BJ (cell line): ENCODE measurements around the gene CMPK1. TPM values are rescaled to one million over a fixed set of nuclear protein-coding genes. Genes with fewer than 3 reads are reported as not detected.
A peak's percentile ranks its signal among the peaks of the same experiment; 100 is the strongest.
"Not testable (repeated sequence)": the region's sequence is repeated elsewhere in the genome, so short reads cannot be mapped to it uniquely, and the experiment has no call there.

Source experiments
- CTCF ChIA-PET: fragments of 350-600 bp; formaldehyde crosslinking; extraction: SDS; loops from one replicate; lab custom pipeline; 2021; ENCODE audit warnings: antibody characterized with exemption, inconsistent platforms; lab: Yijun Ruan, JAX
- POLR2A ChIA-PET: fragments of 300-600 bp; sonication (Branson Sonifier 250); formaldehyde crosslinking; extraction: SDS; loops from one replicate; lab custom pipeline; 2021; ENCODE audit warnings: antibody characterized with exemption; lab: Charles Lee
- DNase-seq: peaks from one replicate; pipeline ENCODE4 v3.0.0-alpha.2; 2011; ENCODE audit warnings: low read depth
- H3K27me3 ChIP-seq: 2 replicates; pipeline ENCODE4 v1.6.0; 2011; ENCODE audit warnings: low read length; ENCODE audit not compliant: control insufficient read depth, insufficient read depth
- H3K36me3 ChIP-seq: 2 replicates; pipeline ENCODE4 v1.5.1; 2011; ENCODE audit warnings: low read length; ENCODE audit not compliant: control insufficient read depth, insufficient read depth
- H3K4me3 ChIP-seq: 2 replicates; pipeline ENCODE4 v1.5.1; 2011; ENCODE audit warnings: low read depth, mild to moderate bottlenecking, control low read depth, low read length
- CTCF ChIP-seq: IDR thresholded peaks from 2 replicates; pipeline ENCODE4 v1.5.1; 2011; ENCODE audit warnings: low read depth, mild to moderate bottlenecking, control low read depth, inconsistent platforms, low read length, moderate library complexity; ENCODE audit not compliant: insufficient read depth
- polyA minus RNA-seq: library from RNA; depleted of rRNA, polyadenylated mRNA; stranded (reverse); fragments of >200 nt; gene quantifications from 2 replicates; pipeline ENCODE4 v1.2.3, GENCODE V29; 2011; rRNA and poly(A)+ RNA removed
- polyA plus RNA-seq: library from polyadenylated mRNA; depleted of rRNA; stranded (reverse); fragments of >200 nt; gene quantifications from 2 replicates; pipeline ENCODE4 v1.2.3, GENCODE V29; 2011; rRNA removed

Gene CMPK1
- polyA plus RNA-seq (22.5 and 58.1 TPM in 2 replicates), polyA minus RNA-seq (13.0 and 13.5 TPM in 2 replicates)

- TF ChIP-seq CTCF = 0 out of 2 replicates have a peak, but pooled peaks have one; percentile 32
- ChIA-PET CTCF (interaction anchor here (0.6 to 0.8 kb wide), 4 partner anchors 15 to 856 kb away, joined by 3 to 6 read pairs (median 4); no protein-coding TSS in a partner anchor), POLR2A (no interaction called here)
- no peaks in the 10 kb centered on the region for H3K36me3 ChIP-seq
- H3K27me3 ChIP-seq = no peaks in the 10 kb centered on the region
- H3K4me3 ChIP-seq = peak within 1 kb of the TSS; percentile 95
- peak; percentile 47 for DNase-seq
These were observed at the start of gene CMPK1 for GRCh38 chr1:47333578-47333921. Gene CMPK1, plus strand, starts transcription at chr1:47333790. Its CDS starts 156 bp downstream, at chr1:47333946.

- CTCF ChIA-PET = interaction anchor here (2.7 kb wide), 1 partner anchor 25 kb away, joined by 8 read pairs; no protein-coding TSS in a partner anchor
- POLR2A ChIA-PET, DNase-seq, H3K4me3 ChIP-seq, H3K36me3 ChIP-seq, H3K27me3 ChIP-seq: not testable (repeated sequence)
These were observed 45.5 kb upstream of the CMPK1 start for GRCh38 chr1:47288116-47288515.

- DNase-seq, H3K27me3 ChIP-seq, H3K36me3 ChIP-seq, POLR2A ChIA-PET, CTCF ChIA-PET, H3K4me3 ChIP-seq: not testable (repeated sequence)
These were observed 38.7 kb upstream of the CMPK1 start for GRCh38 chr1:47294863-47295262.

GRCh38 chr1:47295579-47295978, 38.0 kb upstream of the CMPK1 start:
- no peak for TF ChIP-seq CTCF
- DNase-seq = no peak
- CTCF ChIA-PET = no interaction called here
- Histone ChIP-seq H3K4me3 (no peak overlapping the region), H3K36me3 (no peaks in the 10 kb centered on the region), H3K27me3 (no peaks in the 10 kb centered on the region)
- POLR2A ChIA-PET = no interaction called here

GRCh38 chr1:47298025-47298699, 35.4 kb upstream of the CMPK1 start:
- CTCF ChIA-PET = interaction anchor here (0.6 to 1.8 kb wide), 4 partner anchors 35 to 190 kb away, joined by 3 to 4 read pairs (median 3); no protein-coding TSS in a partner anchor
- no peak for DNase-seq

More at GRCh38 chr1:47298025-47298699, 35.4 kb upstream of the CMPK1 start:
- H3K4me3 ChIP-seq = no peak overlapping the region
- no peaks in the 10 kb centered on the region for H3K36me3 ChIP-seq
- no peaks in the 10 kb centered on the region for H3K27me3 ChIP-seq
- POLR2A ChIA-PET = no interaction called here
- no peak for TF ChIP-seq CTCF
